Right atrium auricular region (tissue), 2 donors: ENCODE results near the gene BPIFA1. TPM values are rescaled to one million over a fixed set of nuclear protein-coding genes. Genes with fewer than 3 reads are reported as not detected.
A peak's percentile ranks its signal among the peaks of the same experiment; 100 is the strongest.

Experiments used
- DNase-seq: peaks from one replicate; pipeline ENCODE4 v3.0.0-alpha.2; 2019; ENCODE audit warnings: low spot score
- H3K27ac ChIP-seq, 2 donors: fragments of 200-600 bp; sonication (generic); 1 replicate in 1 of 2; 2 replicates in 1 of 2; pipeline ENCODE4 v1.5.1; 2016 to 2019
- H3K27me3 ChIP-seq, 2 donors: fragments of 200-600 bp; sonication (generic); one replicate each; pipeline versions ENCODE4 v1.5.1 to v1.6.0; 2017 to 2019
- H3K36me3 ChIP-seq: fragments of 200-600 bp; sonication (generic); one replicate; pipeline ENCODE4 v1.5.1; 2016
- H3K4me1 ChIP-seq, 2 donors: fragments of 200-600 bp; sonication (generic); one replicate each; pipeline versions ENCODE4 v1.5.1 to v1.6.0; 2017 to 2019
- H3K4me3 ChIP-seq, 2 donors: fragments of 200-600 bp; sonication (generic); 1 replicate in 1 of 2; 2 replicates in 1 of 2; pipeline ENCODE4 v1.5.1; 2017 to 2019; ENCODE audit warnings: mild to moderate bottlenecking in 1 of 2, moderate library complexity in 1 of 2
- H3K9me3 ChIP-seq, 2 donors: fragments of 200-600 bp; sonication (generic); one replicate each; pipeline ENCODE4 v1.5.1; 2019
- CTCF ChIP-seq, 2 donors: fragments of 200-600 bp; sonication (generic); IDR thresholded peaks; one replicate each; pipeline ENCODE4 v1.5.1; 2019; ENCODE audit warnings: antibody characterized with exemption in 2 of 2
- total RNA-seq, 2 donors: library from RNA; depleted of rRNA; stranded (reverse); fragments of >200 nt; gene quantifications; one replicate each; pipeline ENCODE4 v1.1.0, GENCODE V29; 2016

The BPIFA1 gene
- total RNA-seq, 2 donors from 2014 or later, result not detected

GRCh38 chr20:33199026-33199425 is 36.8 kb upstream of the BPIFA1 start:
- TF ChIP-seq CTCF (IDR thresholded peaks at IDR 0.05), result no peak
- no peak overlapping the region for H3K4me3 ChIP-seq
- H3K27ac ChIP-seq, result no peak overlapping the region
- H3K36me3 ChIP-seq, result no peaks in the 10 kb centered on the region
- H3K9me3 ChIP-seq, result no peaks in the 10 kb centered on the region
- H3K27me3 ChIP-seq, result no peaks in the 10 kb centered on the region
- H3K4me1 ChIP-seq, result no peaks in the 10 kb centered on the region
- DNase-seq, result no peak

- H3K36me3 ChIP-seq, result no peaks in the 10 kb centered on the region
- no peak for TF ChIP-seq CTCF (IDR thresholded peaks at IDR 0.05)
- H3K9me3 ChIP-seq, result no peaks in the 10 kb centered on the region
- DNase-seq, result no peak
- no peak overlapping the region for H3K27ac ChIP-seq
- no peak overlapping the region for H3K4me3 ChIP-seq
- H3K4me1 ChIP-seq, result no peaks in the 10 kb centered on the region
- no peaks in the 10 kb centered on the region for H3K27me3 ChIP-seq
Observed at GRCh38 chr20:33202451-33202850, 33.3 kb upstream of the BPIFA1 start.

- no peak overlapping the region for H3K4me3 ChIP-seq
- no peaks in the 10 kb centered on the region for H3K9me3 ChIP-seq
- DNase-seq, result no peak
- H3K4me1 ChIP-seq, result no peaks in the 10 kb centered on the region
- no peak for TF ChIP-seq CTCF (IDR thresholded peaks at IDR 0.05)
- H3K27me3 ChIP-seq, result no peaks in the 10 kb centered on the region
- H3K27ac ChIP-seq, result no peak overlapping the region
- H3K36me3 ChIP-seq, result no peaks in the 10 kb centered on the region
Observed at GRCh38 chr20:33203444-33203843, 32.4 kb upstream of the BPIFA1 start.

GRCh38 chr20:33209789-33210188 is 26.0 kb upstream of the BPIFA1 start:
- Histone ChIP-seq H3K4me1 (no peaks in the 10 kb centered on the region), H3K27me3 (no peaks in the 10 kb centered on the region), H3K4me3 (no peak overlapping the region), H3K36me3 (no peaks in the 10 kb centered on the region), H3K27ac (no peak overlapping the region), H3K9me3 (no peaks in the 10 kb centered on the region)
- DNase-seq, result no peak
- no peak for TF ChIP-seq CTCF (IDR thresholded peaks at IDR 0.05)

GRCh38 chr20:33210371-33210770 is 25.4 kb upstream of the BPIFA1 start:
- no peak for TF ChIP-seq CTCF (IDR thresholded peaks at IDR 0.05)
- no peak overlapping the region for H3K4me3 ChIP-seq
- no peaks in the 10 kb centered on the region for H3K4me1 ChIP-seq
- no peak for DNase-seq
- H3K36me3 ChIP-seq, result no peaks in the 10 kb centered on the region
- H3K27me3 ChIP-seq, result no peaks in the 10 kb centered on the region
- H3K27ac ChIP-seq, result no peak overlapping the region
- no peaks in the 10 kb centered on the region for H3K9me3 ChIP-seq

- DNase-seq, result no peak
- H3K4me3 ChIP-seq, result no peak overlapping the region
- no peaks in the 10 kb centered on the region for H3K36me3 ChIP-seq
- peak in 1 of 2 donors; percentile 30 for TF ChIP-seq CTCF (IDR thresholded peaks at IDR 0.05)
- no peaks in the 10 kb centered on the region for H3K4me1 ChIP-seq
- H3K27ac ChIP-seq, result no peak overlapping the region
- no peaks in the 10 kb centered on the region for H3K27me3 ChIP-seq
- H3K9me3 ChIP-seq, result no peaks in the 10 kb centered on the region
Observed at GRCh38 chr20:33211817-33212424, 23.9 kb upstream of the BPIFA1 start.
